HL-60/S4 (cell line): ENCODE data around the gene GMNN.
"Not testable (repeated sequence)": the region's sequence is repeated elsewhere in the genome, so short reads cannot be mapped to it uniquely, and the experiment has no call there.

Experiments used
- in situ Hi-C: fragments of 300-500 bp; cut with MboI; formaldehyde crosslinking; loops from 2 replicates; pipeline ENCODE4 v1.14.3; 2022; ENCODE audit warnings: low sequenced_read_pairs

The GMNN gene

GRCh38 chr6:24774696-24775519 is at the start of gene GMNN:
Gene GMNN, plus strand, starts transcription at chr6:24774937. Its CDS starts 2,310 bp downstream, at chr6:24777247.
- in situ Hi-C loops, result no loop called here

GRCh38 chr6:24730653-24731052 is 44.1 kb upstream of the GMNN start:
- in situ Hi-C loops, result not testable (repeated sequence)

DNA sequence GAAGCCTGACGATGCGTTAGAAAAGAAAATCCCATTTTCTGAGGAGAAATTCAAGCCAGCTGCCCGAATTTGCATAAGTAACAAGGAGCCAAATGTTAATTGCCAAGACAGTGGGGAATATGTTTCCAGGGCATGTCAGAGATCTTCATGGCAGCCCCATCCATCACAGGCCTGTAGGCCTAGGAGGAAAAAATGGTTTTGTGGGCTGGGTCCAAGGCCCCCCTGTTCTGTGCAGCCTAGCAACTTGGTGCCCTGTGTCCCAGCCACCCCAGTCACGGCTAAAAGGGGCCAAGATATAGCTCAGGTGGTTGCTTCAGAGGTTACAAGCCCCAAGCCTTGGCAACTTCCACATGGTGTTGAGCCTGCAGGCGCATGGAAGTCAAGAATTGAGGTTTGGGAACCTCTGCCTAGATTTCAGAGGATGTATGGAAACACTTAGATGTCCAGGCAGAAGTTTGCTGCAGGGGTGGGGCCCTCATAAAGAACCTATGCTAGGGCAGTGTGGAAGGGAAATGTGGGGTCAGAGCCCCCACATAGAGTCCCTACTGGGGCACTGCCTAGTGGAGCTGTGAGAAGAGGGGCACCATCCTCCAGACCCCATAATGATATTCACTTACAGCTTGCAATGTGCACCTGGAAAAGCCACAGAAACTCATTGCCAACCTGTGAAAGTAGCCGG is 43.1 kb upstream of the GMNN start:
- in situ Hi-C loops, result not testable (repeated sequence)

GRCh38 chr6:24734166-24734565 is 40.6 kb upstream of the GMNN start:
- in situ Hi-C loops, result no loop called here

GRCh38 chr6:24734710-24735109 is 40.0 kb upstream of the GMNN start:
- in situ Hi-C loops, result not testable (repeated sequence)

DNA sequence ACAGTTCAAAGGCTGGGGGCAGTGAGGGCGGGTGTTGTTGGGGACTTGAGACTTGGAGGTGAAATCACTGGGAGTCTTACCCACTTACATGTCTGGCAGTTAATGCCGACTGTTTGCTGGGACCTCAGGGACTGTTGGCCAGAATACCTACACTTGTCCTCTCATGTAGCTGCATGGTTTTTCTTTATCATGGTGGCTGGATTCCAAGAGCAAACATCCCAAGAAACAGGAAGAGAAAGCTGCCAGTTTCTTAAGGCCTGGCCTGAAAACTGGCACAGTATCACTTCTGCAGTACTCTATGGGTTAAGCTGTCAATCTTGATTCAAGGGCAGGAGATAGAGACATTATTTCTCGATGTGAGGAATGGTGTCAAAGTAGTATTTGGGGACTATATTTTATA is 36.0 kb upstream of the GMNN start:
- in situ Hi-C loops, result no loop called here

- in situ Hi-C loops, result no loop called here
Observed at GRCh38 chr6:24740861-24741260, 33.9 kb upstream of the GMNN start.

DNA sequence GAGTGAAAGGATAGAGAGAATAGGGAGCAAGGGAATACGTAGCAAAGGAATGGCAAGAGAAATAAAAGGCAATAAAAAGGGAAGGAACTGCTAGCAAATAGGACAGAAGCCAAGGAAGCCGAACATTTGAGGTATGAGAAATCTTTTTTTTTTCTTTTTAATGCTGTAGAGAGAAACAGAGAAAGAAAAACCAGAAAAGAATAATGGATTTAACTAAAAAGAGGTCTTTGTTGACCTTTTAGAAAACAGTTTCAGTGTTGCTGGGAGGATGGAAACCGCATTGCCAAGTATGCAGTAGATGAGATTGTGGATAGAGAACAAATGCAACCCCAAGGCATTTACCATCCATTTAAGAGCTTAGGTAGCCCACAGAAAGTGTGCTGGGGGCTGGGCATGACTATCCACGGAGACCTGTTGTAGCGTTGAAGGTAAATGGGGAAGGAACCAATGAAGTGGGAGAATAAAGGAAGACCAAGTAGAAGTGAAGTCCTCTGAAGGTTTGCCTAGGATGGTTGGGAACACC is 32.5 kb upstream of the GMNN start:
- in situ Hi-C loops, result no loop called here

DNA sequence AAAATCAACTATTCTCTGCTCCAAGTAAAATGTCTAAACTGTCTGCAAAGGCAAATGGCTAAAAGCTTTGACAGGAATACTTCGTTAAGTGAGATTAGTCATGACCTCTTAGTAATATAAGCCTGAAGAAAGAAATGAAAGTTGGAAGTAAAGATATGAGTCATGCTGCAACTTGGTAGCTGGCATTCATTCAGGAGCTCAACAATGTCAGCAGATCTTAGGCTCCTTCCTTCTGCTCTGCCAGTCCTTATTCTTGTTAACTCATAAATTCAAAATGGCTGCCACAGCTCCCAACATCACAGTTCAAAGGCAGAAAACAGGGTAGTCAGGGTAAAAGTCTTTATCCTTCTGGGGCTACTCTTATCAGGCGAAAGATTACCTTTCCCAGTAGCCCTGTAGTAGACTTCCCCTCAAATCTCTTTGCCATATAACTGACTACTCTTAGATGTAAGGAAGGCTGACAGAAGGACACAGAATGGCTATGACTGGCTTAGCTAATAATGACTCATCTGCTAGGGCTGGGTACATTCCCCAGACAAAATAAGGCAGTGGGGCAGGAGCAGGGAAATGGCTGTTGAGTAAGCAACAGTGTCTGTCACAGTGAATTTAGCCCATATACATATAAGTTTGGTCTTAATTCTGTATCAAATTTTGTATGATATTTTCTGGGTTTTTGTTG is 31.3 kb upstream of the GMNN start:
- in situ Hi-C loops, result no loop called here

- in situ Hi-C loops, result no loop called here
Observed at GRCh38 chr6:24743944-24744335, 30.8 kb upstream of the GMNN start.

DNA sequence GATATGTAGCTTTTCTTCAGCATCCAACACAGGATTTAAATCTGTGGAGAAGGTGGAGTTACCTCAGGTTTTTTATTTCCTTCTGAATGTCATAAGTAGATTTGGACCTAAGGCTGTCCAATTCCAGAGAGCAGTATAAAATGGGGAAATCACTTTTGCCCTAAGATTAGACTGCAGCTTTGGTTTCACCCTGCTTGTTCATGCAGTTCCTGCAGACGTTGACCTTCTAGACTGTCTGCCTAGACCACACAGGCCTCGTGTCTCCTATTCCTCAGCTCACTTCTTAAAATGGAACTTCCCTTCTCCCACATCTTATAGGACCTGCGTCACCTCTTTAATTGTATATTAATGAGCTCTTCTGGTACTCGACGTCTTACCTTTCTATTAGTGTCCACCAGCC is 29.8 kb upstream of the GMNN start:
- in situ Hi-C loops, result no loop called here

DNA sequence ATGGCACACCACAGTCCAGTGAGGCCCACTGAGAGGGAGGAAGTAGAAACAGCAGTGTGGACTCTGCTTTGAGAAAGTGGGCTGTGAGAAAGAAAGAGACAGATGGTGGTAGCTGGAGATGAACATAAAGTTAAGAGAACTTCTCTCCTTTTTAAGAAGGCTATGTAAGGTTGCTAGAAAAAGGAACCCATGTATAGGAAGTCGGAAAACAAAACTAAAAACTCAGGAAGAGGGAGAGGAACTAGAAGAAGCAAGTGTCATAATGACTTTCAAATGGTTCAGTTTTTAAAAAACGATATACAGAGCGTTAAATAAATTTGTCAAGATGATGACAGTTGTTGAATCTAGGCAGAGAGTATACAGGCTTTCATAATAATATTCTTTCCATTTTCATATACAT is 25.4 kb upstream of the GMNN start:
- in situ Hi-C loops, result no loop called here

DNA sequence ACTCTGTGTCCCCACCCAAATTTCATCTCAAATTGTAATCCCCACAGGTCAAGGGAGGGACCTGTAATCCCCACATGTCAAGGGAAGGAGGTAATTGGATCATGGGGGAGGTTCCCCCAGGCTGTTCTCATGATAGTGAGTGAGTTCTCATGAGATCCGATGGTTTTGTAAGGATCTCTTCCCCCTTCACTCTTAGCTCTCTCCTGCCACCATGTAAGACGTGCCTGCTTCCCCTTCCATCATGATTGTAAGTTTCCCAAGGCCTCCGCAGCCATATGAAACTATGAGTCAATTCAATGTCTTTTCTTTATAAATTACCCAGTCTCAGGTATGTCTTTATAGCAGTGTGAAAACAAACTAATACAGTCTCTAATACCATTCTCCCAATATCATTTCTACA is 23.9 kb upstream of the GMNN start:
- in situ Hi-C loops, result not testable (repeated sequence)

GRCh38 chr6:24752503-24752902 is 22.2 kb upstream of the GMNN start:
- in situ Hi-C loops, result no loop called here

GRCh38 chr6:24752917-24753492 is 21.7 kb upstream of the GMNN start:
- in situ Hi-C loops, result no loop called here

GRCh38 chr6:24753545-24753944 is 21.2 kb upstream of the GMNN start:
- in situ Hi-C loops, result no loop called here

GRCh38 chr6:24754378-24754777 is 20.4 kb upstream of the GMNN start:
- in situ Hi-C loops, result not testable (repeated sequence)

DNA sequence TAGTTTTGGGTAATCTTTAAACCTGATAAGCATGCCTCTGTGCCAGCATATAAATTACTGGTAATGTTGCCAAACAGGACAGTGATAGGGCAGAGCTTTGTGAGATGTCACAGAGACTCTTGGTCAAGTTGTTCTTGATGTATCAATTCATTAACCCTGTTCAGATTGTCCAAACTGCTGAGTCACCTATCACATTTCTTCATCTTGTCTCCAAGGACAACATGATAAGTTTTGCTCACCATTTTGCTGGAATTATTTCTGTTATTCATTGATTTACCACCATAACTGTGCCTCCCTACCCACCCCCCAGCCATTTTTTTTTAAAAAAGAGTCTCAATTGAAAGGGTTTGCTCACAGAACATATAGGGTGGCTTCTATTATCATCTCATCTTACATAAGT is 19.5 kb upstream of the GMNN start:
- in situ Hi-C loops, result no loop called here

DNA sequence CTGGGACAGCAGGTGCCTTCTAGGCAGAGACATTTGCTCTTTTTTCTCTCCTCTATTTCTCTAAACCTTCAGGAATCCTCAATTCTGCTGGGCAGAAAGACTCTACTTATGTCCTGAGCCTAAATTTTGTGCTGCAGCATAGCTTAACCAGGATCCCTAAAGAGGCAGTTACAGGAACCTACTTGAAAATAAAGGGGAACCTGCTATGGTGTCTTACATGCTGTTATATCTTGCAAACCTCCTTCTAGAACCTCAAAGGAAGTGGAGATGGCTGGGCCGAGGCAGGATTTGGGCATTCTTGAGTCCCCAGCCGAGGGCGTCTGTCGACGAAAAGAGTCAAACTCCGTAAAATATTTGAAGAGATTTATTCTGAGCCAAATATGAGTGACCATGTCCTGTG is 17.1 kb upstream of the GMNN start:
- in situ Hi-C loops, result no loop called here

- in situ Hi-C loops, result loop anchor here (10.0 kb wide), 1 partner anchor 175 kb away; no protein-coding TSS in a partner anchor
Observed at GRCh38 chr6:24759718-24760117, 15.0 kb upstream of the GMNN start.

DNA sequence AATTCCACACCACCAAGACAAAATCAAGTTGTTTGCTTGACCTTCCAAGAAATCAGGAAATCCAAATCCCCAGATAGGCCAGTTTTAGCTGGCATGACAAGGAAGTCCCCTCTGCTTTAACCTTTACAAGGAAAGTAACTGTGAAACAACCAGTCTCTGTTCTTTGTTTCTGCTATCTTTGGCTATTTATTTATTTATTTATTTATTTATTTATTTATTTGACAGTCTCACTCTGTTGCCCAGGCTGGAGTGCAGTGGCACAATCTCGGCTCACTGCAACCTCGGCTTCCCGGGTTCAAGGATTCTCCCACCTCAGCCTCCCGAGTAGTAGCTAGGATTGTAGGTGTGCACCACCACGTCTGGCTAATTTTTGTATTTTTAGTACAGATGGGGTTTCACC is 14.5 kb upstream of the GMNN start:
- in situ Hi-C loops, result loop anchor here (10.0 kb wide), 1 partner anchor 175 kb away; no protein-coding TSS in a partner anchor
